HEK293 (cell line): Measurements from ENCODE around the gene NRTN.

Source experiments
- CTCF ChIP-seq: fragments of 450-650 bp; formaldehyde crosslinking; IDR thresholded peaks from 2 replicates; pipeline ENCODE4 v1.5.1; 2016; ENCODE audit warnings: missing biosample characterization, missing genetic modification characterization
- REPIN1 ChIP-seq: fragments of 450-650 bp; formaldehyde crosslinking; IDR thresholded peaks from 2 replicates; pipeline ENCODE4 v1.5.1; 2017; ENCODE audit warnings: missing biosample characterization, missing genetic modification characterization, low read depth
- ZBTB21 ChIP-seq: fragments of 450-650 bp; formaldehyde crosslinking; IDR thresholded peaks from 2 replicates; pipeline ENCODE4 v1.5.1; 2017; ENCODE audit warnings: missing biosample characterization, missing genetic modification characterization
- ZNF114 ChIP-seq: fragments of 450-650 bp; formaldehyde crosslinking; IDR thresholded peaks from 2 replicates; pipeline ENCODE4 v1.5.0; 2017; ENCODE audit warnings: missing biosample characterization, missing genetic modification characterization

- TF ChIP-seq ZBTB21 (tag by site-specific recombination) (no peak), CTCF (no peak), ZNF114 (tag by site-specific recombination) (no peak), REPIN1 (no peak)
These were observed 12.6 kb upstream of the NRTN start for GRCh38 chr19:5792224-5792623.
